ENCODE results near the gene SSR4.

Gene SSR4

DNA sequence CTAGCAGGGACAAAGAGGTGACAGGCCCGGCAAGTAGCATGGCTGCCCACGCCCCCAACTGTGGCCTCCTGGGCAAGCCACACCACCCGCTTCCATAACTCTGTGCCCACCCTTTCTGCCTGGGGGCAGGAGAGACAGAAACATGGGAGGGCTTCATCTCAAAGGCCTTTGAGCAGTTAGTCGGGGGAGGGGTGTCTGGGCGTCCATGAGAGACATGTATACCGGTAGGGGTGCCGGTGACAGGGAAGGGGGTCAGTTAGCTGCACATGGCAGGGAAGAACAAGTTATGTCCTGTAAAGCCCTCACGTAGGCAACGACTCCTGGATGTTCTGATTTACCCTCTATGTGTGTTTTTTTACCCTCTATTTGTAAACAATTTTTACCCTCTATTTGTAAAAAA is 26.6 kb downstream of the SSR4 start:
- in situ Hi-C loops (cut with MboI; ENCODE audit: low sequenced_read_pairs, unreplicated experiment) = no loop called here
- DNase-seq (ENCODE audit: low spot score) = no peak
- TF ChIP-seq, protein P1, sequence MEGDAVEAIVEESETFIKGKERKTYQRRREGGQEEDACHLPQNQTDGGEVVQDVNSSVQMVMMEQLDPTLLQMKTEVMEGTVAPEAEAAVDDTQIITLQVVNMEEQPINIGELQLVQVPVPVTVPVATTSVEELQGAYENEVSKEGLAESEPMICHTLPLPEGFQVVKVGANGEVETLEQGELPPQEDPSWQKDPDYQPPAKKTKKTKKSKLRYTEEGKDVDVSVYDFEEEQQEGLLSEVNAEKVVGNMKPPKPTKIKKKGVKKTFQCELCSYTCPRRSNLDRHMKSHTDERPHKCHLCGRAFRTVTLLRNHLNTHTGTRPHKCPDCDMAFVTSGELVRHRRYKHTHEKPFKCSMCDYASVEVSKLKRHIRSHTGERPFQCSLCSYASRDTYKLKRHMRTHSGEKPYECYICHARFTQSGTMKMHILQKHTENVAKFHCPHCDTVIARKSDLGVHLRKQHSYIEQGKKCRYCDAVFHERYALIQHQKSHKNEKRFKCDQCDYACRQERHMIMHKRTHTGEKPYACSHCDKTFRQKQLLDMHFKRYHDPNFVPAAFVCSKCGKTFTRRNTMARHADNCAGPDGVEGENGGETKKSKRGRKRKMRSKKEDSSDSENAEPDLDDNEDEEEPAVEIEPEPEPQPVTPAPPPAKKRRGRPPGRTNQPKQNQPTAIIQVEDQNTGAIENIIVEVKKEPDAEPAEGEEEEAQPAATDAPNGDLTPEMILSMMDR (IDR thresholded peaks at IDR 0.05; ENCODE audit: borderline replicate concordance, control extremely low read depth, extremely low read depth, insufficient read depth, missing control alignments) = no peak

GRCh38 chrX:153824348-153824747 is 29.9 kb downstream of the SSR4 start:
- in situ Hi-C loops (cut with MboI; ENCODE audit: low sequenced_read_pairs, unreplicated experiment) = no loop called here
- TF ChIP-seq, protein P1 (IDR thresholded peaks at IDR 0.05; ENCODE audit: borderline replicate concordance, control extremely low read depth, extremely low read depth, insufficient read depth, missing control alignments) = no peak
- peak; percentile 7 for DNase-seq (ENCODE audit: low spot score)

GRCh38 chrX:153825042-153825441 is 30.6 kb downstream of the SSR4 start:
- TF ChIP-seq, protein P1 (IDR thresholded peaks at IDR 0.05; ENCODE audit: borderline replicate concordance, control extremely low read depth, extremely low read depth, insufficient read depth, missing control alignments) = no peak
- in situ Hi-C loops (cut with MboI; ENCODE audit: low sequenced_read_pairs, unreplicated experiment) = no loop called here
- DNase-seq (ENCODE audit: low spot score) = peak; percentile 5

DNA sequence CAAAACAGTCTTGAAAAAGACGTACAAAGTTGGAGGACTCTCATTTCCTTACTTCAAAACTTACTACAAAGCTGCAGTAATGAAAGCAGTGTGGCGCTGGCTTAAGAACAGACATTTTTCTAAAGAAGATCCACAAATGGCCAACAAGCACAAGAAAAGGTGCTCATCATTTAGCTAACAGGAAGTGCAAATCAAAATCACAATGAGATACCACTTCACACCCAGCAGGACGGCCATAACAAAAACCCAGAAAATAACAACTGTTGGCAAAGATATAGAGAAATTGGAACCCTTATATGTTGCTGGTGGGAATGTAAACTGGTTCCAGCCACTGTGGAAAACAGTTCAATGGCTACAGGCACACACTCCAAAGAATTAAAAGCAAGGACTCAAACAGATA is 32.5 kb downstream of the SSR4 start:
- in situ Hi-C loops (cut with MboI; ENCODE audit: low sequenced_read_pairs, unreplicated experiment) = no loop called here
- DNase-seq (ENCODE audit: low spot score) = no peak
- TF ChIP-seq, protein P1 (IDR thresholded peaks at IDR 0.05; ENCODE audit: borderline replicate concordance, control extremely low read depth, extremely low read depth, insufficient read depth, missing control alignments) = no peak

GRCh38 chrX:153827903-153828302 is 33.4 kb downstream of the SSR4 start:
- DNase-seq (ENCODE audit: low spot score) = peak; percentile 4
- TF ChIP-seq, protein P1 (IDR thresholded peaks at IDR 0.05; ENCODE audit: borderline replicate concordance, control extremely low read depth, extremely low read depth, insufficient read depth, missing control alignments) = no peak
- in situ Hi-C loops (cut with MboI; ENCODE audit: low sequenced_read_pairs, unreplicated experiment) = no loop called here

DNA sequence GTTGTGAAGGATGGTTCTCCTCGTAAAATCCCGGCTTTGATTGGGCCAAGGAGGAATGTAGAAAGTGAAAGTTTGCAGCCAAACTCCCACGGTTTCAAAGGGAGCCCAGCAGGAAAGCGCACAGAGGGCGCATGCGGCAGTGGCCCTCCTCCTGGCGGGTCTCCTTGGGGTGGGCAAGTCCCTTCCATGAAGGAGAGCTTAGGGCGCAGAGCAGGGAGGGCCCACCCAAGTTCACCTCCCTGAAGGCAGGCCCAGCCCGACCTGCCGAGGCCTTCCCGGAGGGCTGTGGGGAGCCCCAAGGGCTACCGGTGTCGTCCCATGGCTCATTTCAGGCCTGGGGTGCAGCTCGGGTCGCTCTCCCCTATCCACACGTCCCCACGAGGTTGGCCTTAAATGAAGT is 33.8 kb downstream of the SSR4 start:
- TF ChIP-seq, protein P1 (IDR thresholded peaks at IDR 0.05; ENCODE audit: borderline replicate concordance, control extremely low read depth, extremely low read depth, insufficient read depth, missing control alignments) = no peak
- peak; percentile 18 for DNase-seq (ENCODE audit: low spot score)
- in situ Hi-C loops (cut with MboI; ENCODE audit: low sequenced_read_pairs, unreplicated experiment) = no loop called here
